ENCODE results near the gene C10orf88.

Gene C10orf88, protein sequence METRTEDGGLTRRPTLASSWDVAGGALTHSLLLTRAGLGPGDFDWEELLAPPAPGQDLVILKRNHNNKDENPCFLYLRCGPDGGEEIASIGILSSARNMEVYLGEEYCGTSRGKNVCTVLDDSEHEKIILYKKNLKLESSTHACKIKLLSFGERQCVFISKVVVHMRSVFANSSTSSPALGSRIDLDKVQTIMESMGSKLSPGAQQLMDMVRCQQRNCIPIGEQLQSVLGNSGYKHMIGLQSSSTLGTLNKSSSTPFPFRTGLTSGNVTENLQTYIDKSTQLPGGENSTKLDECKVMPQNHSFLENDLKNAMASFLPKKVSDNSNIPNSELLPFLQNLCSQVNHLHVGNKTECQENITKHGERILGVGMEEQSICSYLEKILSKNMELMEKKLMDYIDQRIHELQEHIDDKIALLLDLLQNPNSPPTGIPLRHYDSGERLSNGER

DNA sequence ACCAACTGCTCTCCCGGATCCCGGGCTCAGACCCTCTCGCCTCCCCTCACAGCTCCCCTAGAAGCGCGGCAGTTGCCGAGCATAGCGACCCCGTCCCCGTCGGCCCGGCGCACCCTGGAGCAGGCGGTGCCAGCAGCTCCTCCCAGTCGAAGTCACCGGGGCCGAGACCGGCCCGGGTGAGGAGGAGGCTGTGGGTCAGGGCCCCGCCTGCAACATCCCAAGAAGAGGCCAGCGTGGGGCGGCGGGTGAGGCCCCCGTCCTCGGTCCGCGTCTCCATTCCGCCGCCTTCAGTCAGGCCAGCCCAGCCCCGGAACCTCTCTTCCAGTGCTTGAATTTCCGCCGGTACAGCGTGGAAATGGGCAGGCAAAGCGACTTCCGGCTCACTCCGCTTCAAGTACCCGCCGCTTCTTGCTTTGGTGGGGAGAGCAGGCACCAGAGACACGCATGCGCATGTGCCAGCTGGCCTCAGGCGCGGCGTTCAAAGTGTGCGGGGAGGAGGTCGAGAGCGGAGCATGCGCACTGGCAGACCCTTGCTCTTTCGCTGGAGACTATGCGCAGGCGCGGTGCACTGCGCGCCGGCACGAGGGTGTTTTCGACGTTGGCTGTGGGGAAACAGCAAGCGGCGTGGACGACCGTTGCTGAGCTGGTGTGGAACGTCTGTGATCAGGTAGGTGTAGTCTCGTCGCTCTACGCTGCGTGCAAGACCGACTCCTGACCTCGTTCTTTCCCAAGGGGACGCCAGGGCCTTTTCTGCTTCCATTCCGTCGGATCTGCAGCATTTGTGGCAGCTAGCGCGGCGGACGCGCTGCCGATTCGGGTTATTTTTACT is at the start of gene C10orf88:
TSS of gene C10orf88 (minus strand) at position 326 of the 829 bp plus-strand sequence. CDS start at position 277, 49 bp downstream.
- Mint-ChIP-seq H3K4me1 (peaks cover 16% of the 10 kb centered on the region), H3K36me3 (peaks cover 9% of the 10 kb centered on the region), H3K27me3 (no peaks in the 10 kb centered on the region), H3K9me3 (no peaks in the 10 kb centered on the region), H3K4me3 (peak within 1 kb of the TSS; percentile 79), H3K27ac (peak within 1 kb of the TSS; percentile 73)
- ATAC-seq = peak; percentile 98

DNA sequence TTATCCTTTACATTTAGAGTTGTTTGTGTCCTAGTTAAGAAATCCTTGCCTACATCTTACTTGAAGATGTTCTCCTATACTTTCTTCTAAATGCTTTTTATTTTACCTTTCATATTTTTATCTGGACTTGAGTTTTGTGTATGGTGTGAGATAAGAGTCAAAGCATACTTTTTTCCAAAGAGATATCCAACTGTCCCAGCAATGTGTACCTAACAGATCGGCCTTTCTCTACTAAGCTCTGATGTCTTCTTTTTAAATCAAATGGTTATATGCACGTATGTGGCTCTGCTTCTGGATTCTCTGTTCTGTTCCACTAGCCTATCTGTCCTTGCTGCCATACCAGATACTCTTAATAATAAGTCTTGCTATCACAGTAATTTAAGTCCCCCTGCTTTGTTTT is 47.3 kb upstream of the C10orf88 start:
- no peak for ATAC-seq
- no peaks in the 10 kb centered on the region for H3K27me3 Mint-ChIP-seq
- H3K36me3 Mint-ChIP-seq = peaks cover 20% of the 10 kb centered on the region
- H3K27ac Mint-ChIP-seq = no peak overlapping the region
- H3K4me1 Mint-ChIP-seq = peaks cover 34% of the 10 kb centered on the region
- H3K9me3 Mint-ChIP-seq = no peaks in the 10 kb centered on the region
- H3K4me3 Mint-ChIP-seq = no peak overlapping the region

DNA sequence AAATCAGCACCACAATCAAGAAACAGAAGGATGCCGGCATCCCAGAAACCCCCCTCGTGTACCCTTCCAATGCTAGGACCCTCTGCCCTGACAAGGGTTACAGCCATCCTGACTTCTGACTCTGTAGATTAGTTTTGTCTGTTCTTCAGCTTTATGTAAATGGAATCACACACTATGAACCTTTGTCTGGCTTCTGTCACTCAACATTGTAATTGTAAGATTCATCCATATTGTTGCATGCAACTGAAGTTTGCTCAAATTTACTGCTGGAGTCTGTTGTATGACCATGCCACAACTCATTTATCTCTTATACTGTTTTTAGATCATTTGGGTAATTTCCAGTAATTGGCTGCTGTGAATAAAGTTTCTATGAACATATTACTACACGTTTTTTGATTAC is 46.1 kb upstream of the C10orf88 start:
- no peak overlapping the region for H3K4me3 Mint-ChIP-seq
- no peak for ATAC-seq
- H3K4me1 Mint-ChIP-seq = peaks cover 25% of the 10 kb centered on the region
- H3K27me3 Mint-ChIP-seq = no peaks in the 10 kb centered on the region
- no peaks in the 10 kb centered on the region for H3K9me3 Mint-ChIP-seq
- no peak overlapping the region for H3K27ac Mint-ChIP-seq
- H3K36me3 Mint-ChIP-seq = peaks cover 29% of the 10 kb centered on the region

DNA sequence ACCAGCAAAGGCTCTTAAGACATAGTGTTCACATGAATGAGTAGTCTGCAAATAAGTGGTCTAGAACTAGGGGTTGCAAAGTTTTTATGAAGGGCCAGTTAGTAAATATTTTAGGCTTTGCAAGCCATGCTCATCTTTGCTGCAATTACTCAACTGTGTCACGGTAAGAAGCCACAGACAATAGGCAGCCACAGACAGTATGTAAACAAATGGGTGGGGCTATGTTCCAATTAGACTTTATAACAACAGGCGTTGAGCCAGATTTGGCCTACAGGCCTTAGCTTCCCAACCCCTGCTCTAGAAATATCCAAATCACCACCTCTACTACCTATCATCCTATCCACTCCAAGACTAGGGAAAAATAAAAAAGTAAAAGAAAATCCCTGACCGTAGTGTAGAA is 45.3 kb upstream of the C10orf88 start:
- Mint-ChIP-seq H3K4me3 (no peak overlapping the region), H3K27me3 (no peaks in the 10 kb centered on the region), H3K9me3 (no peaks in the 10 kb centered on the region), H3K36me3 (peaks cover 33% of the 10 kb centered on the region), H3K27ac (peak overlapping the region; percentile 42), H3K4me1 (peaks cover 25% of the 10 kb centered on the region)
- ATAC-seq = no peak

DNA sequence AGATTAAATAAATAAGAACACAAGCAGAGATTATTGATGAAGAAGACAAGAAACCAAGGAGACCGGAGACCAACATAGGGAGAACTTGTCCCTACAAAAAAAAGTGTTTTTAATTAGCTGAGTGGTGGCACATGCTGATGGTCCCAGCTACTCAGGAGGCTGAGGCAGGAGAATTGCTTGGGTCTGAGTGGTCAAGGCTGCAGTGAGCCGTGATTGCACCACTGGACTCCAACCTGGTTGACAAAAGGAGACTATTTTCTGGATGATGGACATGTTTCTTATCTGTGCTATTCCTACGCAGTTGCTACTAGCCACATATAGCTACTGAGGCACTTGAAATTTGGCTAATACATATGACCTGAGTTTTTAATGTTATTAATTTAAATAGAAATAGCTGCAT is 44.9 kb upstream of the C10orf88 start:
- Mint-ChIP-seq H3K27me3 (no peaks in the 10 kb centered on the region), H3K9me3 (no peaks in the 10 kb centered on the region), H3K4me3 (no peak overlapping the region), H3K36me3 (peaks cover 37% of the 10 kb centered on the region), H3K27ac (no peak overlapping the region), H3K4me1 (peaks cover 25% of the 10 kb centered on the region)
- no peak for ATAC-seq

DNA sequence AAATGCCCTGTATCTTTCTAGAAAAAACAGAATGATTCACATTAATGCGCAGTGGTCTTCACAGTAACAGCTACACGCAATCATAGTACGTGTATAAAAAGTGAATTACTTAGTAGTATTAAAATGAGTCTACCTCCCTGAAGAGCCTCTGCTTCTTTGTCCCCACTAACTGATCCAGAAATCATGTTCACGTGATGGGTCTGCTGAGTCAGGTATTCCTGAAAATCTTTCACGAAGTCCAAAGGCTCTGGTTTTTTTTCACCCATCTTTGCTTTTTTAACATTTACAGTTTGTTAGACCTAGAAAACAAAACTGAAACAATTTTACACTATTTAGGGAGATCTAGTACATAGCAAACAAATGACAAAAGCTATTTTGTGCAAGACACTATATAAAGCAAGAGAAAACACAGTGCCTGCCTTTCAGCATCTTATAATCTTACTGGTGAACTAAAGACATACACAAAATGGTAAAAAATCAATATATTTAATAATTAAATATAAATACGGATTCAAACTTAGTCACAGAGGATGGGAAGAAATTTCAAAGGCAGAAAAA is 44.4 kb upstream of the C10orf88 start:
- Mint-ChIP-seq H3K9me3 (no peaks in the 10 kb centered on the region), H3K4me1 (peaks cover 25% of the 10 kb centered on the region), H3K27ac (no peak overlapping the region), H3K36me3 (peaks cover 40% of the 10 kb centered on the region), H3K4me3 (no peak overlapping the region), H3K27me3 (no peaks in the 10 kb centered on the region)
- no peak for ATAC-seq

DNA sequence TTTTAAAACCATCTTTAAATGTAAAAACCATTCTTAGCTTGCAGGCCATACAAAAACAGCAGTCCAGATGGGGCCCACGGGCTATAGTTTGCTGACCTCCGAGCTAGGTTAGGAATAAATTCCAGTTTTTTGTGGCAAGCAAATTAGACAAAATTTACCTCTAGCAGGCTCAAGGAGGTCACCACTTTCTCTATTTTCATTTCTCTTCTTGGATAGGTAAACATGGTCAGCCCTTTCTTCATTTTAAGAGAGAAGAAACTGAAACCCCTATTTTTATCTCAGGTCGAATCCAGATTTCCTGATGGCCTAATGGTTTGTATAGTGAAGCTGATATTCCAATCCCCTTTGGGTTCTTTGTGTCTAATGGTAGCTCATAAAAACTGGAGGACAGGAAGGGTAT is 43.8 kb upstream of the C10orf88 start:
- Mint-ChIP-seq H3K9me3 (no peaks in the 10 kb centered on the region), H3K4me1 (peaks cover 25% of the 10 kb centered on the region), H3K27ac (no peak overlapping the region), H3K4me3 (no peak overlapping the region), H3K36me3 (peaks cover 40% of the 10 kb centered on the region), H3K27me3 (no peaks in the 10 kb centered on the region)
- ATAC-seq = no peak

DNA sequence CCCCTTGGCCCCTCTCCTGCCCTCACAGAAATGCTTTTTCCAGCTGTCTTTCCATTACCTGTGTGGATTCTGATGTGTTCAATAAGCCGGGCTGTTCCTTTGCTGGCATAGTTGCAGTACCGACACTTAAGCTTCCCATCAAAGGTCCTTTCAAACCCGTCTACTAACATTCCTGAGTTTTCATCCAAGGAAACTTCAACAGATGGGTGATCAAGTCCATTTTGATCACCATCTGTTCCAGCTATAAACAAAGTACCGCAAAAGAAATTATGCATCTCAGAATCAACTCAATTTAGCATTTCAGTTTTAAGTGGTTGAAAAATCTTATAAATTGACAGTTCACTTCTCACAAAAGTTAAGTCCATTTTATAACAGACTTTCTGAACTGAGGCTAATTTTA is 41.9 kb upstream of the C10orf88 start:
- peaks cover 31% of the 10 kb centered on the region for H3K36me3 Mint-ChIP-seq

DNA sequence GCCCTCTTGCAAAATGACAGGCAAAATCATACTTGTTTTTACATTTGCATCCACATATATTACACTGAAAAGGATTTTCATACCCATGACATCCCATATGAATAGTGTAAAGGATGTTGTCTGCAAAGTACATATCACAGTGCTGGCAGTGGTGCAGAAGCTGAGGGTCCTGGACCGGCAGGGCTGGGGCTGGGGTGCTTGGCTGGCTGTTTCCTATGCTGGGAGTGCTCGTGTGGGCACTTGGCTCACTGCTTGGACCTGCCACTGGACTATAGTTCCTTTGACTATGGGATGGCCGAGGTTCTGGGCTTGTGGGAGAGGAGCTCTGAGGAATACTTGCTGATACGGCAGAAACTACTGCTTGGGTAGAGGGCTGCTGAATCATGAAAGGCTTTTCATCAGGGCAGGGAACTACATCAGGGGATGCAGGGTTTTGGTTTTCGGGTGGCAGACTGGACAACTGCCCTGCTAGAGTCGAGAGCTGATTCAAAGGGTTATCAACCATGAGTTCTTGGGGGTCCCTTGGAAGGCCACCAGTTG is 39.8 kb upstream of the C10orf88 start:
- H3K9me3 Mint-ChIP-seq = no peaks in the 10 kb centered on the region
- no peak overlapping the region for H3K27ac Mint-ChIP-seq
- no peaks in the 10 kb centered on the region for H3K4me1 Mint-ChIP-seq
- ATAC-seq = no peak
- H3K36me3 Mint-ChIP-seq = peaks cover 32% of the 10 kb centered on the region
- H3K27me3 Mint-ChIP-seq = no peaks in the 10 kb centered on the region
- no peak overlapping the region for H3K4me3 Mint-ChIP-seq

More for the DNA sequence above, 41.9 kb upstream of the C10orf88 start:
- no peaks in the 10 kb centered on the region for H3K27me3 Mint-ChIP-seq
- H3K27ac Mint-ChIP-seq = no peak overlapping the region
- H3K4me1 Mint-ChIP-seq = peaks cover 18% of the 10 kb centered on the region
- no peak for ATAC-seq
- H3K9me3 Mint-ChIP-seq = no peaks in the 10 kb centered on the region
- no peak overlapping the region for H3K4me3 Mint-ChIP-seq

DNA sequence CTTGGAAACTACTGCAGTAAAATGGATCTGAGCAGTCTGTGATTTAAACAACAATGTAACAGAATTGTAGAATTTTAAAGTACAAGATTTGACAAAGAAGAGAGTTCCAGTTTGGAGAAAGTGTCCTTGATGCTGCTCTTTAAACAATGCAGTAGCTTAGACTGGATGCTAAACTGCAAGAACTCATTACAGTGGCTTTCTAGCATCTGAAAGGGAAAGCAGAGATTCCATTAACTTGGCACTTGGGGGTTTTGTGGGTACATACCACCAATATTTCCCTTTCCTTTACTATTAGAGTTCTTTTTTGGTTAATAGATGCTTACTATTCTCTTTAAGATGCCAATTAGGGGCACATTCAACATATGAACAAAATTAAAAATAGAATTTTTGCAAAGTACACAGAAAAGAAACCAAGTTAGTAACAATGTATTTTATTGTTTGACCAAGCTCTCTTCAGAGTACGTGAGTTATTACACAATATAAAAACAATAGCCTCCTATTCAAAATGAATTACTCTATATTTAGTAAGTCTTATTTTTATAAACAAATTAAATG is 38.1 kb upstream of the C10orf88 start:
- no peak overlapping the region for H3K4me3 Mint-ChIP-seq
- no peak for ATAC-seq
- H3K9me3 Mint-ChIP-seq = no peaks in the 10 kb centered on the region
- H3K36me3 Mint-ChIP-seq = peaks cover 27% of the 10 kb centered on the region
- no peaks in the 10 kb centered on the region for H3K4me1 Mint-ChIP-seq
- H3K27me3 Mint-ChIP-seq = no peaks in the 10 kb centered on the region
- no peak overlapping the region for H3K27ac Mint-ChIP-seq

DNA sequence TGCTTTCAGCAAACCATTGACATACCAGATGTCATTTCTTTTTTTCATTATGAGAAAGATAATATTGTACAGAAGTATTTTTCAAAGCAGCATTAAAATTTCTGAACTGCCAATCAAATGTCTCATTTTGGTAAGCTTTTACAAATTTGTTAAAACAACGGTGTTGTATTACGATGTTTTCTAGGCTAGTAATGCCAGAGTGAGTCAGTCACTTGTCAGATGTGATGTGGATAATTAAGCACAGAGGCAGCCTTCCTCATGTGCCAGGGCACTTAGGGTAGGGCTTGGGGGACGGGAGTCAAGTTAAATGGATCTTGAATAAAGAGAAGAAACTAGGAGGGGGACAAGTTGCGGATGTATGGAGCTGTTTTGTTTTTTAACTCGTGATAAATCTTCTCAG is 36.3 kb upstream of the C10orf88 start:
- Mint-ChIP-seq H3K4me3 (no peak overlapping the region), H3K27ac (no peak overlapping the region), H3K27me3 (no peaks in the 10 kb centered on the region), H3K9me3 (no peaks in the 10 kb centered on the region), H3K36me3 (peaks cover 31% of the 10 kb centered on the region), H3K4me1 (no peaks in the 10 kb centered on the region)
- no peak for ATAC-seq

DNA sequence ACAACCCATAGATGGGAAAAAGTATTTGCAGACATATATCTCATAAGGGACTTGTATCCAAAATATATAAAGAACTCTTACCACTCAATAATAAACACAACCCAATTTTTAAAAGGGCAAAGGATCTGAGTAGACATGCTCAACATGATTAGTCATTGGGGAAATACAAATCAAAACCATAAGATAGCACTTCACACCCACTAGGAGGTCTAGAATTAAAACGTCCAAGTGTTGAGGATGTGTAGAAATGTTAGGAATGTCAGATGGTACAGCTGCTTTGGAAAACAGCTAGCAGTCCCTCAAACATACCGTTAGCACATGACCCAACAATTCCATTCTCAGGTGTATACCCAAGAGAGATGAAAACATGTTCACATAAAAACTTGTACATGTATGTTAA is 34.5 kb upstream of the C10orf88 start:
- H3K4me3 Mint-ChIP-seq = no peak overlapping the region
- peaks cover 24% of the 10 kb centered on the region for H3K36me3 Mint-ChIP-seq
- no peaks in the 10 kb centered on the region for H3K9me3 Mint-ChIP-seq
- H3K27ac Mint-ChIP-seq = no peak overlapping the region
- H3K27me3 Mint-ChIP-seq = no peaks in the 10 kb centered on the region
- no peaks in the 10 kb centered on the region for H3K4me1 Mint-ChIP-seq
- no peak for ATAC-seq

DNA sequence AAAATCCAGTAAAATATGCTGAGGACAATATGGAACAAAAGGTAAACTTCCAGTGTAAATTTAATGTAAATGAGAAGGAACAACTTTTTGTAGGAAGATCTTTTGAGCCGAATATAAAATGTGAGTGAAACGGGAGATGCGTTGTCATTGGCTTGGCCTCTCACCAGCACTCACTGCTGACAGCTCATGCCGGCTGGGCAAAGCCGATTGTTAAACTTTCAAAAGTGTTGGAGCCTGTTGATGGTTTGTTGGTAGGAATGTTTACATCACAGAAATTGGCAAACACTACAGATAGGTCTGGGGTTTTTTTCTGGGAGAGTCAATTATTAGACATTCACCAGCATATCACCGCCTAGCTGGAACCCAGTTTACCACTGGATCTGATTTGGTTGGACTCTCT is 32.3 kb upstream of the C10orf88 start:
- peaks cover 2% of the 10 kb centered on the region for H3K4me1 Mint-ChIP-seq
- no peaks in the 10 kb centered on the region for H3K27me3 Mint-ChIP-seq
- no peak overlapping the region for H3K27ac Mint-ChIP-seq
- no peak overlapping the region for H3K4me3 Mint-ChIP-seq
- H3K9me3 Mint-ChIP-seq = no peaks in the 10 kb centered on the region
- H3K36me3 Mint-ChIP-seq = peaks cover 24% of the 10 kb centered on the region
- ATAC-seq = no peak

DNA sequence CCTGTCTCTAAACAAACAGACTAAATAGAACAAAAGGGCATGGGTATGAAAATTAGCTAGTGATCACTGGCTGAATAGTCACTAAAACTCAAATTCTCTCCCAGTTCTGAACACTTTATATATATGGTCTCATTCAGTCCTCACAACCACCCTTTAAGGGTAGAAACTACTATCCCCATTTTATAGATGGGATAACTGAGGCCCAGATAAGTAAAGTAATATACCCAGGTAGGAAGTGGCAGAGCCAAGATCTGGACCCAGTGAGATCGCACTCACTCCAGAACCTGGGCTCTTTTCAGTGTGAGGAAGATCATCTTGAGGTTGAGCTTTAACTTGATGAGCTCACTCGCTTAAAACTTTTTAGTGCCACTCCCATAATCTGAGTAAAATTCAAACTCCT is 30.7 kb upstream of the C10orf88 start:
- ATAC-seq = no peak
- H3K27ac Mint-ChIP-seq = no peak overlapping the region
- no peaks in the 10 kb centered on the region for H3K9me3 Mint-ChIP-seq
- H3K36me3 Mint-ChIP-seq = peaks cover 19% of the 10 kb centered on the region
- H3K4me1 Mint-ChIP-seq = peaks cover 18% of the 10 kb centered on the region
- no peak overlapping the region for H3K4me3 Mint-ChIP-seq
- no peaks in the 10 kb centered on the region for H3K27me3 Mint-ChIP-seq

DNA sequence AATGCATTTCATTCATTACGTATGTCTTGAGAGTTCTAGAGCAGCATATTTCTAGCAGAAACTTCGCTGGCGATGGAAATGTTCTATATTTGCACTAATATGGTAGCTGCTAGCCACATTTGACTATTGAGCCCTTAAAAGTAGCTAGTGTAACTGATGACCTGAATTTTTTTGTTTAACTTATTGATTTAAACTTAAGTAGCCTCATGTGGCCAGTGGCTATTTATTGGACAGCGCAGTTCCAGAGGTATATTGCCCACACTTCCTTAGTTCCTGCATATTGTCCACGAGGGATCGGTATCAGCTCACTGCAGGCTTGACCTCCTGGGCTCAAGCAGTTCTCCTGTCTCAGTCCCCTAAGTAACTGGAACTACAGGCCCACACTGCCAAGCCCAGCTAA is 29.9 kb upstream of the C10orf88 start:
- Mint-ChIP-seq H3K9me3 (no peaks in the 10 kb centered on the region), H3K27me3 (no peaks in the 10 kb centered on the region), H3K27ac (no peak overlapping the region), H3K4me1 (peaks cover 19% of the 10 kb centered on the region), H3K4me3 (no peak overlapping the region), H3K36me3 (peaks cover 19% of the 10 kb centered on the region)
- no peak for ATAC-seq
